Breast epithelium (tissue), 4 donors: Measurements from ENCODE around the gene KCNK17. TPM values are rescaled to one million over a fixed set of nuclear protein-coding genes. Genes with fewer than 3 reads are reported as not detected.

Experiments
- DNase-seq, 2 donors: peaks; one replicate each; pipeline ENCODE4 v3.0.0-alpha.2; 2019; ENCODE audit warnings: low spot score in 2 of 2
- H3K27ac ChIP-seq, 2 donors: fragments of 200-600 bp; sonication (generic) in 1 of 2; one replicate each; pipeline ENCODE4 v1.5.1; 2016 to 2019; ENCODE audit warnings: mild to moderate bottlenecking in 1 of 2
- H3K27me3 ChIP-seq, 2 donors: fragments of 200-600 bp; sonication (generic) in 1 of 2; one replicate each; pipeline versions ENCODE4 v1.5.1 to v1.6.0; 2017 to 2019; ENCODE audit warnings: control low read depth in 1 of 2, mild to moderate bottlenecking in 1 of 2
- H3K36me3 ChIP-seq: fragments of 200-600 bp; one replicate; pipeline ENCODE4 v1.5.1; 2019
- H3K4me1 ChIP-seq, 2 donors: fragments of 200-600 bp; sonication (generic); one replicate each; pipeline ENCODE4 v1.5.1; 2016 to 2019; ENCODE audit warnings: control low read depth in 1 of 2
- H3K4me3 ChIP-seq, 3 donors: fragments of 200-600 bp; sonication (generic); 1 replicate in 2 of 3; 2 replicates in 1 of 3; pipeline ENCODE4 v1.5.1; 2016 to 2019; ENCODE audit warnings: mild to moderate bottlenecking in 3 of 3, moderate library complexity in 2 of 3
- H3K9me3 ChIP-seq, 2 donors: fragments of 200-600 bp; sonication (generic) in 1 of 2; one replicate each; pipeline ENCODE4 v1.5.1; 2016 to 2019; ENCODE audit warnings: control low read depth in 1 of 2
- CTCF ChIP-seq, 3 donors: fragments of 450-650 bp; IDR thresholded peaks; one replicate each; pipeline ENCODE4 v1.5.1; 2016 to 2017; ENCODE audit warnings: antibody characterized with exemption in 3 of 3, mild to moderate bottlenecking in 3 of 3, moderate library complexity in 3 of 3
- POLR2A ChIP-seq: fragments of 450-650 bp; IDR thresholded peaks from one replicate; pipeline ENCODE4 v1.6.1; 2016; ENCODE audit warnings: antibody characterized with exemption, mild to moderate bottlenecking, moderate library complexity
- POLR2AphosphoS5 ChIP-seq, 3 donors: sonication (generic); formaldehyde crosslinking; IDR thresholded peaks; one replicate each; pipeline ENCODE4 v1.6.1; 2017; ENCODE audit warnings: antibody characterized with exemption in 3 of 3
- intact Hi-C: fragments of 100-400 bp; cut with DNase I; formaldehyde crosslinking; loops from one replicate; pipeline ENCODE4 v1.15.1; 2023; ENCODE audit warnings: low total_unique reads
- total RNA-seq, 3 donors: library from RNA; depleted of rRNA; stranded (reverse); fragments of >200 nt; gene quantifications; one replicate each; pipeline ENCODE4 v1.1.0, GENCODE V29; 2016

KCNK17 gene
- total RNA-seq, 3 donors from 2014 or later, result 0.16 to 3.2 (median 0.33) TPM

DNA sequence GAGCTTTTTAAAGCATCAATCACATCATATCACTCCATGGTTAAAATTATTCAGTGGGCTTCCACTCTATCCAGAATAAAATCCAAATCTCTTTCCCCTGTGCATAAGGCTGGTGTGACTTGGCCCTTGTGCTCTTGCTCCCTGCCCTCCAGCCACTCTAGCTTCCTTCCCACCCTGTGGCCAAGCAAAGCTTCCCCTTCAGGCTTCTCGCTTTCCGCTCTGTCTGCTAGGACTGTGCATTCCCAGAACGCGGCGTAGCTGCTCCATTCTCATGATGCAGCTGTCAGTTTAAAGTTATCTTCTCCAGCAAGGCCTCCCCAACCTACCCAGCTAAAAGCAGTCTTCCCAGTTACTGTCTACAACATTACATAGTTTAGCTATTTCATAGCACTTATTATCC is 27.7 kb upstream of the KCNK17 start:
- Histone ChIP-seq H3K4me1 (no peaks in the 10 kb centered on the region), H3K9me3 (no peaks in the 10 kb centered on the region), H3K36me3 (no peaks in the 10 kb centered on the region), H3K27ac (no peak overlapping the region), H3K4me3 (no peak overlapping the region), H3K27me3 (no peaks in the 10 kb centered on the region)
- intact Hi-C loops, result no loop called here
- no peak for DNase-seq
- TF ChIP-seq POLR2A (no peak), POLR2AphosphoS5 (IDR thresholded peaks at IDR 0.05) (no peak), CTCF (IDR thresholded peaks at IDR 0.05) (no peak)

DNA sequence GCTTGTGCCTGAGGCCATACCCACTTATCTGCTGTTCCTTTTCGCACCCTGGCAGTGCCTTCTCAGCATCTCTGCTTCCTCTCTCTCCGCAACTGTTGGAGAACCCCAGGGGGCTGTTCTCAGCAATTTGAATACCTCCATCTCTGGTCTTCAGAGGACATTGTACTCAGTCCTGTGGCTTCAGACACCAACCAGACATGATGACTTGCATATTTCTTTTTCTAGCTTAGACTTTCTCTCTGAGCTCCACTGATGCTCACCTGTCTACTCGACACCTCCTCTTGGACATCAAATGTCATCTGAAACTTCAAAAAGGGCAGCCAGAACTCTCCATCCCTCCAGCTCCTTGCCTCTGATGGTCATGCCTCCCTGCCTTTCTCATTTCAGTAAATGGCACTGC is 27.1 kb upstream of the KCNK17 start:
- Histone ChIP-seq H3K27ac (no peak overlapping the region), H3K27me3 (no peaks in the 10 kb centered on the region), H3K36me3 (no peaks in the 10 kb centered on the region), H3K4me3 (no peak overlapping the region), H3K9me3 (no peaks in the 10 kb centered on the region), H3K4me1 (no peaks in the 10 kb centered on the region)
- no peak for DNase-seq
- intact Hi-C loops, result no loop called here
- TF ChIP-seq POLR2A (no peak), CTCF (IDR thresholded peaks at IDR 0.05) (no peak), POLR2AphosphoS5 (IDR thresholded peaks at IDR 0.05) (no peak)

GRCh38 chr6:39339868-39340550 is 25.8 kb upstream of the KCNK17 start:
- no peak for DNase-seq
- Histone ChIP-seq H3K27ac (no peak overlapping the region), H3K4me3 (no peak overlapping the region)

DNA sequence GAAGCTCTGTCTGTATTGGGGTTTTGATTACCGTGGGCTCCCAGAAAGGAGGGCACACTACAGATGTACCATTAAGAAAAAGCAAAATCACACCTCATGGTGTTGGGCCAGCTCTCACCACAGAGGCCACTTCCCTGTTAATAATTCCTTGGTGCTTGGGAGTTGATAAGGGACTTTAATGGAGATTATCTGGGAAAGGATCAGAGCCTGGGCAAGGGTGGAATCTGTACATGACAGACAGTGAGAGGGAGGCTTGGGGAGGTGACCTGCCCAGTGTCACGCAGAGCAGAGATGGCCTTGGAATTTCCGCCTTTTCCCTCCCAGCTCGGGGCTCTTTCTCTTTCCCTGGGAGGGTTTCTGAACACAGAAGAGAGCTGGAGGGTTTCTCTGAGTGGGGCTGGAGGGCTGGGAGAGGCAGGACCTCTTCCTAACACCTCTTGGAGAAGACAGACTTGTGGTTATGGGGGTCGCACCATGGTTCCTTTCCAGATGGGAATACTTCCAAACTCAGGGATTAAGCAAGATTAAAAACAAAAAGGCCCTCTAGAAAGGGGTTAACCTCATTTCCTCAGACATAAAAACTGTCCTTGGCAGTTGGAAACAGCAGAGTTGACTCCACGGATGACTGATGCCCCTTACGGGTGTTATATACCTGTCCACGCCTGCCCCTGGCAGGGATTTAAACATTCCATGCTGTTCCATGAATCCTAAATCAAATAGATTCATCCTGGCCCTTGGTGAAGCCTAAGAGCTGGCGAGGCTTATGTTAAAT is 25.1 kb upstream of the KCNK17 start:
- no peaks in the 10 kb centered on the region for H3K36me3 ChIP-seq
- TF ChIP-seq CTCF (IDR thresholded peaks at IDR 0.05), result no peak
- no peak for TF ChIP-seq POLR2A
- no peak for TF ChIP-seq POLR2AphosphoS5 (IDR thresholded peaks at IDR 0.05)
- H3K27ac ChIP-seq, result no peak overlapping the region
- H3K9me3 ChIP-seq, result no peaks in the 10 kb centered on the region
- H3K4me1 ChIP-seq, result no peaks in the 10 kb centered on the region
- H3K4me3 ChIP-seq, result no peak overlapping the region
- no peak for DNase-seq
- no peaks in the 10 kb centered on the region for H3K27me3 ChIP-seq
- intact Hi-C loops, result no loop called here

More at GRCh38 chr6:39339868-39340550, 25.8 kb upstream of the KCNK17 start:
- no peak for TF ChIP-seq POLR2AphosphoS5 (IDR thresholded peaks at IDR 0.05)
- TF ChIP-seq CTCF (IDR thresholded peaks at IDR 0.05), result no peak
- no peak for TF ChIP-seq POLR2A
- intact Hi-C loops, result no loop called here
- Histone ChIP-seq H3K27me3 (no peaks in the 10 kb centered on the region), H3K9me3 (no peaks in the 10 kb centered on the region), H3K36me3 (no peaks in the 10 kb centered on the region), H3K4me1 (no peaks in the 10 kb centered on the region)

GRCh38 chr6:39338397-39338796 is 24.2 kb upstream of the KCNK17 start:
- no peaks in the 10 kb centered on the region for H3K36me3 ChIP-seq
- H3K27ac ChIP-seq, result no peak overlapping the region
- no peak for DNase-seq
- no peak overlapping the region for H3K4me3 ChIP-seq
- no peaks in the 10 kb centered on the region for H3K27me3 ChIP-seq
- no peaks in the 10 kb centered on the region for H3K4me1 ChIP-seq
- TF ChIP-seq POLR2AphosphoS5 (IDR thresholded peaks at IDR 0.05) (no peak), CTCF (IDR thresholded peaks at IDR 0.05) (no peak), POLR2A (no peak)
- intact Hi-C loops, result no loop called here
- no peaks in the 10 kb centered on the region for H3K9me3 ChIP-seq
